PC-3 (cell line): ENCODE data around the gene ARL3. TPM values are rescaled to one million over a fixed set of nuclear protein-coding genes. Genes with fewer than 3 reads are reported as not detected.
A peak's percentile ranks its signal among the peaks of the same experiment; 100 is the strongest.

Source experiments
- ATAC-seq: fragments of 200-7000 bp; cut with Tn5 transposase; 2 replicates; pipeline ENCODE4 v1.9.1; 2020; ENCODE audit warnings: mild to moderate bottlenecking, moderate library complexity
- BruUV-seq: library from RNA; stranded (reverse); fragments of 400-500 nt; replicated peaks from 2 replicates; lab custom pipeline; 2021; lab: Mats Ljungman, UMichigan
- CTCF ChIA-PET: fragments of 300-600 bp; sonication (Branson Sonifier 250); formaldehyde crosslinking; loops from one replicate; lab custom pipeline; 2022; ENCODE audit warnings: antibody characterized with exemption; lab: Charles Lee
- POLR2A ChIA-PET: fragments of 300-600 bp; sonication (Branson Sonifier 250); formaldehyde crosslinking; loops from one replicate; lab custom pipeline; 2022; ENCODE audit warnings: antibody characterized with exemption; ENCODE audit not compliant: unreplicated experiment; lab: Charles Lee
- DNase-seq: peaks from one replicate; pipeline ENCODE4 v3.0.0-alpha.2; 2015
- H2AFZ ChIP-seq: fragments of 300-600 bp; sonication (generic); 2 replicates; pipeline ENCODE4 v1.6.0; 2016; ENCODE audit warnings: antibody characterized with exemption, low read length
- H3F3A ChIP-seq: fragments of 300-600 bp; sonication (generic); one replicate; pipeline ENCODE4 v1.6.0; 2017; ENCODE audit warnings: antibody characterized with exemption, low read length, control low read depth, mild to moderate bottlenecking; ENCODE audit not compliant: unreplicated experiment
- H3K27ac ChIP-seq: fragments of 300-600 bp; sonication (generic); 2 replicates; pipeline ENCODE4 v1.5.1; 2016; ENCODE audit warnings: mild to moderate bottlenecking, low read length
- H3K27me3 ChIP-seq: fragments of 300-600 bp; sonication (generic); 2 replicates; pipeline ENCODE4 v1.6.1; 2016; ENCODE audit warnings: low read length, mixed read lengths
- H3K36me3 ChIP-seq: fragments of 300-600 bp; sonication (generic); 2 replicates; pipeline ENCODE4 v1.6.1; 2016; ENCODE audit warnings: low read depth, mixed run types, low read length, mixed read lengths
- H3K4me1 ChIP-seq: fragments of 300-600 bp; sonication (generic); 2 replicates; pipeline ENCODE4 v1.5.1; 2016; ENCODE audit warnings: low read length; ENCODE audit not compliant: insufficient read depth
- H3K4me2 ChIP-seq: fragments of 300-600 bp; sonication (generic); 2 replicates; pipeline ENCODE4 v1.6.0; 2016; ENCODE audit warnings: low read length
- H3K4me3 ChIP-seq: fragments of 300-600 bp; sonication (generic); 2 replicates; pipeline ENCODE4 v1.5.1; 2016; ENCODE audit warnings: mild to moderate bottlenecking, low read length, mixed read lengths
- H3K79me2 ChIP-seq: fragments of 300-600 bp; sonication (generic); 2 replicates; pipeline ENCODE4 v1.6.1; 2017; ENCODE audit warnings: low read length, mixed read lengths
- H3K9ac ChIP-seq: fragments of 300-600 bp; sonication (generic); 2 replicates; pipeline ENCODE4 v1.6.0; 2016; ENCODE audit warnings: mild to moderate bottlenecking, low read length
- H3K9me2 ChIP-seq: fragments of 300-600 bp; sonication (generic); replicated peaks from 2 replicates; pipeline ENCODE4 v1.6.1; 2016; ENCODE audit warnings: mixed run types, low read length, mixed read lengths
- H3K9me3 ChIP-seq: fragments of 300-600 bp; sonication (generic); 2 replicates; pipeline ENCODE4 v1.6.1; 2016; ENCODE audit warnings: low read length, mixed read lengths
- H4K20me1 ChIP-seq: fragments of 300-600 bp; sonication (generic); 2 replicates; pipeline ENCODE4 v1.6.1; 2016; ENCODE audit warnings: low read length, mixed read lengths
- CTCF ChIP-seq: fragments of 300-600 bp; sonication (generic); conservative IDR thresholded peaks from 2 replicates; pipeline ENCODE4 v1.5.1; 2017; ENCODE audit warnings: antibody characterized with exemption, low read depth, mild to moderate bottlenecking, low read length
- EZH2 ChIP-seq: fragments of 300-600 bp; sonication (generic); IDR thresholded peaks from one replicate; pipeline ENCODE4 v1.6.1; 2017; ENCODE audit warnings: antibody characterized with exemption, mild to moderate bottlenecking, low read length; ENCODE audit not compliant: unreplicated experiment
- EZH2phosphoT487 ChIP-seq: fragments of 300-600 bp; sonication (generic); IDR thresholded peaks from 2 replicates; pipeline ENCODE4 v1.6.1; 2018; ENCODE audit warnings: mild to moderate bottlenecking, antibody characterized with exemption, low read length, borderline replicate concordance
- intact Hi-C: fragments of 100-400 bp; cut with micrococcal nuclease; formaldehyde crosslinking; loops from 2 replicates; pipeline ENCODE4 v1.9.0; 2023
- total RNA-seq: library from RNA; depleted of rRNA; stranded (reverse); fragments of >200 nt; gene quantifications from 2 replicates; pipeline ENCODE4 v1.2.3, GENCODE V29; 2014

Gene ARL3
- total RNA-seq, 1 experiment from 2014 or later, result 2.8 TPM

- CTCF ChIA-PET, result no interaction called here
- Histone ChIP-seq H3K27me3 (no peaks in the 10 kb centered on the region), H3K27ac (no peak overlapping the region), H3K4me2 (no peak overlapping the region), H3K36me3 (no peaks in the 10 kb centered on the region), H4K20me1 (no peaks in the 10 kb centered on the region), H3K4me3 (no peak overlapping the region), H3K9me3 (no peaks in the 10 kb centered on the region), H3K79me2 (no peaks in the 10 kb centered on the region), H3K9ac (no peak overlapping the region), H3K9me2 (no peaks in the 10 kb centered on the region), H3F3A (no peaks in the 10 kb centered on the region), H2AFZ (no peak overlapping the region), H3K4me1 (no peaks in the 10 kb centered on the region)
- no peak for TF ChIP-seq CTCF
- TF ChIP-seq EZH2phosphoT487, result no peak
- TF ChIP-seq EZH2, result no peak
- no peak for ATAC-seq
- intact Hi-C loops, result no loop called here
- no TSS peak for BruUV-seq
- no peak for DNase-seq
- POLR2A ChIA-PET, result no interaction called here
Observed at GRCh38 chr10:102681696-102682095, 32.5 kb downstream of the ARL3 start.

GRCh38 chr10:102679596-102679995, 34.6 kb downstream of the ARL3 start:
- H3K27me3 ChIP-seq, result no peaks in the 10 kb centered on the region
- H2AFZ ChIP-seq, result no peak overlapping the region
- DNase-seq (no peak), ATAC-seq (no peak)
- no peak overlapping the region for H3K9ac ChIP-seq
- H3K36me3 ChIP-seq, result no peaks in the 10 kb centered on the region
- ChIA-PET CTCF (no interaction called here), POLR2A (interaction anchor here (0.5 kb wide), 1 partner anchor 356 kb away, joined by 5 read pairs; no protein-coding TSS in a partner anchor)
- H3K4me2 ChIP-seq, result no peak overlapping the region
- H3K27ac ChIP-seq, result no peak overlapping the region
- no peaks in the 10 kb centered on the region for H3K79me2 ChIP-seq
- no peaks in the 10 kb centered on the region for H3K9me2 ChIP-seq
- H4K20me1 ChIP-seq, result no peaks in the 10 kb centered on the region
- intact Hi-C loops, result loop anchor here (5.0 kb wide), 1 partner anchor 33 kb away; the partner anchor contains the start of genes ARL3 and SFXN2
- H3K9me3 ChIP-seq, result no peaks in the 10 kb centered on the region
- BruUV-seq, result no TSS peak
- no peak overlapping the region for H3K4me3 ChIP-seq
- H3K4me1 ChIP-seq, result peaks cover 3% of the 10 kb centered on the region; the same call in 1 of the 2 replicates
- no peak for TF ChIP-seq EZH2
- no peak for TF ChIP-seq CTCF
- TF ChIP-seq EZH2phosphoT487, result no peak
- no peaks in the 10 kb centered on the region for H3F3A ChIP-seq

- no peak overlapping the region for H2AFZ ChIP-seq
Observed at GRCh38 chr10:102678842-102679289, 35.3 kb downstream of the ARL3 start.

More at GRCh38 chr10:102678842-102679289, 35.3 kb downstream of the ARL3 start:
- Histone ChIP-seq H3K4me1 (peaks cover 3% of the 10 kb centered on the region; the same call in 1 of the 2 replicates), H3K4me3 (no peak overlapping the region), H3K9me2 (no peaks in the 10 kb centered on the region), H3K36me3 (no peaks in the 10 kb centered on the region), H3K27ac (no peak overlapping the region), H3K4me2 (no peak overlapping the region), H3K79me2 (no peaks in the 10 kb centered on the region), H3K9ac (no peak overlapping the region), H3K9me3 (no peaks in the 10 kb centered on the region), H3K27me3 (no peaks in the 10 kb centered on the region), H3F3A (no peaks in the 10 kb centered on the region), H4K20me1 (no peaks in the 10 kb centered on the region)
- peak; percentile 42 for DNase-seq
- TF ChIP-seq CTCF (peak; percentile 72), EZH2 (no peak), EZH2phosphoT487 (no peak)
- peak; percentile 84 for ATAC-seq
- BruUV-seq, result no TSS peak
- intact Hi-C loops, result loop anchor here (5.0 kb wide), 1 partner anchor 33 kb away; the partner anchor contains the start of genes ARL3 and SFXN2
- CTCF ChIA-PET, result no interaction called here
- POLR2A ChIA-PET, result interaction anchor here (0.5 kb wide), 1 partner anchor 356 kb away, joined by 5 read pairs; no protein-coding TSS in a partner anchor
